HEK293 (cell line): Measurements from ENCODE around the gene KIF19.

Experiments used
- CTCF ChIA-PET: fragments of 350-600 bp; formaldehyde crosslinking; extraction: SDS; loops from one replicate; lab custom pipeline; 2021; ENCODE audit warnings: antibody characterized with exemption; lab: Yijun Ruan, JAX
- POLR2A ChIA-PET: fragments of 300-600 bp; formaldehyde crosslinking; extraction: SDS; loops from one replicate; lab custom pipeline; 2020; ENCODE audit warnings: antibody characterized with exemption, inconsistent platforms; lab: Yijun Ruan, JAX
- H3K27ac ChIP-seq: fragments of 200-500 bp; sonication (Bioruptor generic); 2 replicates; pipeline ENCODE4 v1.5.1; 2014; ENCODE audit warnings: low read depth, low read length, control low read depth, inconsistent platforms; ENCODE audit errors: extremely low read depth
- H3K36me3 ChIP-seq, 2 experiments: fragments of 200-500 bp in 1 of 2; sonication (Bioruptor generic) in 1 of 2; 1 replicate in 1 of 2; 2 replicates in 1 of 2; pipeline ENCODE4 v1.5.1; 2014 to 2017; ENCODE audit warnings: inconsistent platforms in 2 of 2, low read length in 2 of 2; ENCODE audit not compliant: control insufficient read depth in 2 of 2, insufficient read depth in 1 of 2
- H3K4me1 ChIP-seq: fragments of 200-500 bp; sonication (Bioruptor generic); 2 replicates; pipeline ENCODE4 v1.5.1; 2014; ENCODE audit warnings: mild to moderate bottlenecking, low read length, inconsistent platforms; ENCODE audit not compliant: control insufficient read depth, insufficient read depth
- H3K4me3 ChIP-seq: 2 replicates; pipeline ENCODE4 v1.5.1; 2011; ENCODE audit warnings: low read depth, mild to moderate bottlenecking, control low read depth, low read length, moderate library complexity
- H3K9me3 ChIP-seq: fragments of 200-500 bp; sonication (Bioruptor generic); 2 replicates; pipeline ENCODE4 v1.5.1; 2014; ENCODE audit warnings: low read depth, low read length, inconsistent platforms; ENCODE audit not compliant: control insufficient read depth, insufficient read depth
- EGR2 ChIP-seq: fragments of 450-650 bp; formaldehyde crosslinking; IDR thresholded peaks from 2 replicates; pipeline ENCODE4 v1.5.1; 2016; ENCODE audit warnings: low read depth, missing biosample characterization, missing genetic modification characterization
- GLIS2 ChIP-seq: fragments of 450-650 bp; formaldehyde crosslinking; IDR thresholded peaks from 2 replicates; pipeline ENCODE4 v1.5.1; 2016; ENCODE audit warnings: missing biosample characterization, missing genetic modification characterization
- PBX3 ChIP-seq: sonication (generic); formaldehyde crosslinking; IDR thresholded peaks from 2 replicates; pipeline ENCODE4 v1.8.1; 2022; ENCODE audit warnings: mild to moderate bottlenecking, moderate library complexity, missing genetic modification reagents
- PRDM10 ChIP-seq: fragments of 450-650 bp; formaldehyde crosslinking; IDR thresholded peaks from 2 replicates; pipeline ENCODE4 v1.5.1; 2016; ENCODE audit warnings: missing biosample characterization, missing genetic modification characterization
- SP2 ChIP-seq: fragments of 450-650 bp; formaldehyde crosslinking; IDR thresholded peaks from 2 replicates; pipeline ENCODE4 v1.5.1; 2016; ENCODE audit warnings: missing biosample characterization, missing genetic modification characterization
- ZBTB1 ChIP-seq: fragments of 450-650 bp; formaldehyde crosslinking; IDR thresholded peaks from 2 replicates; pipeline ENCODE4 v1.5.1; 2016; ENCODE audit warnings: missing biosample characterization, missing genetic modification characterization
- ZBTB20 ChIP-seq: fragments of 450-650 bp; formaldehyde crosslinking; IDR thresholded peaks from 2 replicates; pipeline ENCODE4 v1.5.1; 2016; ENCODE audit warnings: missing biosample characterization, missing genetic modification characterization
- ZNF155 ChIP-seq: fragments of 450-650 bp; formaldehyde crosslinking; IDR thresholded peaks from 2 replicates; pipeline ENCODE4 v1.5.1; 2016; ENCODE audit warnings: missing biosample characterization, missing genetic modification characterization
- ZNF169 ChIP-seq: fragments of 450-650 bp; formaldehyde crosslinking; IDR thresholded peaks from 2 replicates; pipeline ENCODE4 v1.5.1; 2016; ENCODE audit warnings: missing biosample characterization, missing genetic modification characterization
- ZNF19 ChIP-seq: fragments of 450-650 bp; formaldehyde crosslinking; IDR thresholded peaks from 2 replicates; pipeline ENCODE4; 2016; ENCODE audit warnings: missing biosample characterization, missing genetic modification characterization, low read depth
- ZNF248 ChIP-seq: fragments of 450-650 bp; formaldehyde crosslinking; IDR thresholded peaks from 2 replicates; pipeline ENCODE4 v1.5.1; 2017; ENCODE audit warnings: missing biosample characterization, missing genetic modification characterization
- ZNF335 ChIP-seq: fragments of 450-650 bp; formaldehyde crosslinking; conservative IDR thresholded peaks from 2 replicates; pipeline ENCODE4 v1.5.1; 2016; ENCODE audit warnings: missing biosample characterization, missing genetic modification characterization
- ZNF398 ChIP-seq: fragments of 450-650 bp; formaldehyde crosslinking; IDR thresholded peaks from 2 replicates; pipeline ENCODE4 v1.5.1; 2017; ENCODE audit warnings: missing biosample characterization, missing genetic modification characterization
- ZNF571 ChIP-seq: fragments of 450-650 bp; formaldehyde crosslinking; IDR thresholded peaks from 2 replicates; pipeline ENCODE4 v1.5.0; 2017; ENCODE audit warnings: missing biosample characterization, missing genetic modification characterization
- TF ChIP-seq, protein P1 (sequence below): fragments of 450-650 bp; formaldehyde crosslinking; IDR thresholded peaks from 2 replicates; pipeline ENCODE4 v1.5.1; 2016; ENCODE audit warnings: missing biosample characterization, missing genetic modification characterization
- TF ChIP-seq, protein P2 (sequence below): fragments of 450-650 bp; formaldehyde crosslinking; IDR thresholded peaks from 2 replicates; pipeline ENCODE4 v1.5.1; 2016; ENCODE audit warnings: missing biosample characterization, missing genetic modification characterization
- TF ChIP-seq, protein P3 (sequence below): fragments of 450-650 bp; formaldehyde crosslinking; IDR thresholded peaks from 2 replicates; pipeline ENCODE4 v1.5.1; 2016; ENCODE audit warnings: missing biosample characterization, missing genetic modification characterization
- TF ChIP-seq, protein P4 (sequence below): fragments of 450-650 bp; formaldehyde crosslinking; IDR thresholded peaks from 2 replicates; pipeline ENCODE4 v1.5.1; 2017; ENCODE audit warnings: missing biosample characterization, missing genetic modification characterization

The KIF19 gene

DNA sequence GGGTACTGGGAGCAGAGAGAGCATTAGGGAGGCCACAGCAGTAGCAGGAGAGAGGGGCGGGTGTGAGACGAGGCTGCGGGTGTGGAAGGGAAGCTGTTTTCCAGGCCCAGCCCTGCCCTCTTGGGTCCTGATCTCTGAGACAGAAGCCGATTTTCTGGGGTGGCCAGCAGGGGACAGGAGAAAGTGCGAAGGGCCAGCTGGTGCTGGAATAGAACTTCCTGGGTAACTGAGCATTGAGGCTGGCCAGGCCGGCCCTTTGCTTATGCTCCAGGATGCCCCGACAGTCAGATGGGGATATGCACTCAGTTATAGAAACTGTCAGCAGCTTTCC, 34.8 kb downstream of the KIF19 start:
- H3K4me1 ChIP-seq: no peaks in the 10 kb centered on the region
- no peak for TF ChIP-seq ZNF155 (tag by site-specific recombination)
- TF ChIP-seq, protein P1, sequence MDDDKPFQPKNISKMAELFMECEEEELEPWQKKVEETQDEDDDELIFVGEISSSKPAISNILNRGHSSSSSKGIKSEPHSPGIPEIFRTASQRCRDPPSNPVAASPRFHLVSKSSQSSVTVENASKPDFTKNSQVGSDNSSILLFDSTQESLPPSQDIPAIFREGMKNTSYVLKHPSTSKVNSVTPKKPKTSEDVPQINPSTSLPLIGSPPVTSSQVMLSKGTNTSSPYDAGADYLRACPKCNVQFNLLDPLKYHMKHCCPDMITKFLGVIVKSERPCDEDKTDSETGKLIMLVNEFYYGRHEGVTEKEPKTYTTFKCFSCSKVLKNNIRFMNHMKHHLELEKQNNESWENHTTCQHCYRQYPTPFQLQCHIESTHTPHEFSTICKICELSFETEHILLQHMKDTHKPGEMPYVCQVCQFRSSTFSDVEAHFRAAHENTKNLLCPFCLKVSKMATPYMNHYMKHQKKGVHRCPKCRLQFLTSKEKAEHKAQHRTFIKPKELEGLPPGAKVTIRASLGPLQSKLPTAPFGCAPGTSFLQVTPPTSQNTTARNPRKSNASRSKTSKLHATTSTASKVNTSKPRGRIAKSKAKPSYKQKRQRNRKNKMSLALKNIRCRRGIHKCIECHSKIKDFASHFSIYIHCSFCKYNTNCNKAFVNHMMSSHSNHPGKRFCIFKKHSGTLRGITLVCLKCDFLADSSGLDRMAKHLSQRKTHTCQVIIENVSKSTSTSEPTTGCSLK (tag by site-specific recombination): no peak
- TF ChIP-seq ZNF169: no peak
- TF ChIP-seq ZBTB20 (tag by site-specific recombination): no peak
- TF ChIP-seq ZNF248: no peak
- TF ChIP-seq ZNF571 (tag by site-specific recombination): no peak
- TF ChIP-seq ZBTB1: no peak
- no peak for TF ChIP-seq GLIS2 (tag by site-specific recombination)
- TF ChIP-seq, protein P2, sequence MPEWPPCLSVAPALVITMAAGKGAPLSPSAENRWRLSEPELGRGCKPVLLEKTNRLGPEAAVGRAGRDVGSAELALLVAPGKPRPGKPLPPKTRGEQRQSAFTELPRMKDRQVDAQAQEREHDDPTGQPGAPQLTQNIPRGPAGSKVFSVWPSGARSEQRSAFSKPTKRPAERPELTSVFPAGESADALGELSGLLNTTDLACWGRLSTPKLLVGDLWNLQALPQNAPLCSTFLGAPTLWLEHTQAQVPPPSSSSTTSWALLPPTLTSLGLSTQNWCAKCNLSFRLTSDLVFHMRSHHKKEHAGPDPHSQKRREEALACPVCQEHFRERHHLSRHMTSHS (tag by site-specific recombination): no peak
- no peak overlapping the region for H3K4me3 ChIP-seq
- no peaks in the 10 kb centered on the region for H3K36me3 ChIP-seq
- CTCF ChIA-PET: interaction anchor here (0.5 to 7.0 kb wide), 20 partner anchors 9 to 241 kb away, joined by 3 to 104 read pairs (median 4); no protein-coding TSS in a partner anchor
- POLR2A ChIA-PET: interaction anchor here (1.0 kb wide), 1 partner anchor 157 kb away, joined by 3 read pairs; the partner anchor contains the start of gene RPL38
- no peaks in the 10 kb centered on the region for H3K9me3 ChIP-seq
- H3K27ac ChIP-seq: no peak overlapping the region

- Histone ChIP-seq H3K36me3 (no peaks in the 10 kb centered on the region), H3K27ac (no peak within 1 kb of the TSS), H3K4me3 (no peak within 1 kb of the TSS), H3K4me1 (no peaks in the 10 kb centered on the region), H3K9me3 (no peaks in the 10 kb centered on the region)
- POLR2A ChIA-PET: interaction anchor here (1.0 kb wide), 2 partner anchors 91 to 158 kb away, joined by 3 to 5 read pairs; partner anchors contain the start of gene RPL38
- CTCF ChIA-PET: interaction anchor here (0.5 to 7.0 kb wide), 20 partner anchors 8 to 205 kb away, joined by 3 to 104 read pairs (median 4); no protein-coding TSS in a partner anchor
- no peak for TF ChIP-seq EGR2 (tag by site-specific recombination)
- TF ChIP-seq, protein P3, sequence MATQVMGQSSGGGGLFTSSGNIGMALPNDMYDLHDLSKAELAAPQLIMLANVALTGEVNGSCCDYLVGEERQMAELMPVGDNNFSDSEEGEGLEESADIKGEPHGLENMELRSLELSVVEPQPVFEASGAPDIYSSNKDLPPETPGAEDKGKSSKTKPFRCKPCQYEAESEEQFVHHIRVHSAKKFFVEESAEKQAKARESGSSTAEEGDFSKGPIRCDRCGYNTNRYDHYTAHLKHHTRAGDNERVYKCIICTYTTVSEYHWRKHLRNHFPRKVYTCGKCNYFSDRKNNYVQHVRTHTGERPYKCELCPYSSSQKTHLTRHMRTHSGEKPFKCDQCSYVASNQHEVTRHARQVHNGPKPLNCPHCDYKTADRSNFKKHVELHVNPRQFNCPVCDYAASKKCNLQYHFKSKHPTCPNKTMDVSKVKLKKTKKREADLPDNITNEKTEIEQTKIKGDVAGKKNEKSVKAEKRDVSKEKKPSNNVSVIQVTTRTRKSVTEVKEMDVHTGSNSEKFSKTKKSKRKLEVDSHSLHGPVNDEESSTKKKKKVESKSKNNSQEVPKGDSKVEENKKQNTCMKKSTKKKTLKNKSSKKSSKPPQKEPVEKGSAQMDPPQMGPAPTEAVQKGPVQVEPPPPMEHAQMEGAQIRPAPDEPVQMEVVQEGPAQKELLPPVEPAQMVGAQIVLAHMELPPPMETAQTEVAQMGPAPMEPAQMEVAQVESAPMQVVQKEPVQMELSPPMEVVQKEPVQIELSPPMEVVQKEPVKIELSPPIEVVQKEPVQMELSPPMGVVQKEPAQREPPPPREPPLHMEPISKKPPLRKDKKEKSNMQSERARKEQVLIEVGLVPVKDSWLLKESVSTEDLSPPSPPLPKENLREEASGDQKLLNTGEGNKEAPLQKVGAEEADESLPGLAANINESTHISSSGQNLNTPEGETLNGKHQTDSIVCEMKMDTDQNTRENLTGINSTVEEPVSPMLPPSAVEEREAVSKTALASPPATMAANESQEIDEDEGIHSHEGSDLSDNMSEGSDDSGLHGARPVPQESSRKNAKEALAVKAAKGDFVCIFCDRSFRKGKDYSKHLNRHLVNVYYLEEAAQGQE (tag by site-specific recombination): 0 out of 2 replicates have a peak, but pooled peaks have one; percentile 19
- TF ChIP-seq ZNF19 (tag by site-specific recombination): no peak
- TF ChIP-seq, protein P4, sequence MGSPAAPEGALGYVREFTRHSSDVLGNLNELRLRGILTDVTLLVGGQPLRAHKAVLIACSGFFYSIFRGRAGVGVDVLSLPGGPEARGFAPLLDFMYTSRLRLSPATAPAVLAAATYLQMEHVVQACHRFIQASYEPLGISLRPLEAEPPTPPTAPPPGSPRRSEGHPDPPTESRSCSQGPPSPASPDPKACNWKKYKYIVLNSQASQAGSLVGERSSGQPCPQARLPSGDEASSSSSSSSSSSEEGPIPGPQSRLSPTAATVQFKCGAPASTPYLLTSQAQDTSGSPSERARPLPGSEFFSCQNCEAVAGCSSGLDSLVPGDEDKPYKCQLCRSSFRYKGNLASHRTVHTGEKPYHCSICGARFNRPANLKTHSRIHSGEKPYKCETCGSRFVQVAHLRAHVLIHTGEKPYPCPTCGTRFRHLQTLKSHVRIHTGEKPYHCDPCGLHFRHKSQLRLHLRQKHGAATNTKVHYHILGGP: no peak
- TF ChIP-seq PRDM10 (tag by site-specific recombination): peak; percentile 29; the same call in 1 of the 2 replicates
- no peak for TF ChIP-seq ZNF398 (tag by site-specific recombination)
- TF ChIP-seq PBX3 (CRISPR knock-in tag): no peak
- no peak for TF ChIP-seq SP2 (tag by site-specific recombination)
- TF ChIP-seq ZNF335 (tag by site-specific recombination): no peak
These were observed 35.4 kb downstream of the KIF19 start, which contains the start of gene BTBD17 for GRCh38 chr17:74361230-74362068. BTBD17 (minus strand) TSS chr17:74361868; CDS start chr17:74361819, 49 bp downstream.
